ENCODE results near the gene SERPINB6. TPM values are rescaled to one million over a fixed set of nuclear protein-coding genes. Genes with fewer than 3 reads are reported as not detected.
A peak's percentile ranks its signal among the peaks of the same experiment; 100 is the strongest.

Gene SERPINB6
- total and polyA plus RNA-seq, 2 experiments from 2014 or later = 95.7 to 149 TPM

DNA sequence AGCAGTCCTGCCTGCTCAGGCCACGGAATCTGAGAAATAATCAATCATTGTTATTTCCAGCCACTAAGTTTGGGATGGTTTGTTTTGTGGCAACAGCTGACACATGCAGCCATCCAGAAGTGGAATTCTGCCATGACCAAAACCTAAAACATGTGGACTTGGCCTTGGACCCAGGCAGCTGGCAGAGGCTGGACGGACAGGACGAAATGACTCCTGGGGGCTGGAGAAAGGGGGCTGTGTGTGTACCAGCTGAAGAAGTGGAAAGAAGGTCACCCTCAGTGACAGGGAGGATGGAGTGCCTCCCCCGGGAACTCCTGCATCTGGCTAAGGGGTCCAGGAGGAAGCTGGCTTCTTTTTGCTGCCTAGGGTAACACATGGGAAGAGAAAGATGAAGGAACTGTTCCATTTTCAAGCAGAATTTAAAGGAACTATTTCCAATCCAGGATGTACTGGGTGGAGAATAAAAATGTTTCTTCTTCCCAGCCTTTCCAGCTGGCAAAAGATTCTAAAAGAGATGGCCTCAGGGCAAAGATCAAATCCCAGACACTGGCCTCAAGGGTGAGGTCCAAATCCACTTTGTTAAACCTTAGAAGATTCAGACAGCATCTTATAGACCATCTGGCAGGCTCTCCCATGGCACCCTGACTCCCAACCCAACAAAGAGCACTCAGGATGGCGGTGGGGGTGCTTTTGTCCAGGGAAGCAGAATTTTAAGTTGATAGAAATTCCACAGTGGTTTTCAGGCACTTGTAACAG is 14.3 kb downstream of the SERPINB6 start:
- Histone ChIP-seq H4K20me1 (ENCODE audit: insufficient read depth) (no peaks in the 10 kb centered on the region), H3K4me1 (ENCODE audit: insufficient read depth) (peaks cover 26% of the 10 kb centered on the region), H3K9me2 (ENCODE audit: insufficient read depth) (no peaks in the 10 kb centered on the region), H3K27me3 (replicated peaks; ENCODE audit: insufficient read depth) (no peaks in the 10 kb centered on the region), H3K27ac (no peak overlapping the region), H3K36me3 (ENCODE audit: low read depth) (0 out of 2 replicates have a peak, but pooled peaks cover under 1% of the 10 kb centered on the region), H2AFZ (no peak overlapping the region), H3K9me3 (ENCODE audit: low read depth) (no peaks in the 10 kb centered on the region), H3K79me2 (ENCODE audit: insufficient read depth) (peaks cover 87% of the 10 kb centered on the region), H3K9ac (no peak overlapping the region), H3F3A (ENCODE audit: insufficient read depth) (peaks cover 26% of the 10 kb centered on the region), H3K4me3 (no peak overlapping the region), H3K4me2 (ENCODE audit: unreplicated experiment) (no peak overlapping the region)
- no peak for TF ChIP-seq EZH2phosphoT487 (IDR thresholded peaks at IDR 0.05; ENCODE audit: insufficient read depth, low read depth)
- no peak for TF ChIP-seq EZH2 (IDR thresholded peaks at IDR 0.05; ENCODE audit: insufficient read depth, poor library complexity, severe bottlenecking)
- no peak for DNase-seq
- WGBS, 2 experiments (ENCODE audit: low coverage in 1 of 2, low lambda C conversion rate in 2 of 2, missing lambda C conversion rate in 2 of 2) = 77 to 79% methylated on average over 5 of the region's 5 CpGs
- in situ Hi-C loops (cut with MboI) = no loop called here

DNA sequence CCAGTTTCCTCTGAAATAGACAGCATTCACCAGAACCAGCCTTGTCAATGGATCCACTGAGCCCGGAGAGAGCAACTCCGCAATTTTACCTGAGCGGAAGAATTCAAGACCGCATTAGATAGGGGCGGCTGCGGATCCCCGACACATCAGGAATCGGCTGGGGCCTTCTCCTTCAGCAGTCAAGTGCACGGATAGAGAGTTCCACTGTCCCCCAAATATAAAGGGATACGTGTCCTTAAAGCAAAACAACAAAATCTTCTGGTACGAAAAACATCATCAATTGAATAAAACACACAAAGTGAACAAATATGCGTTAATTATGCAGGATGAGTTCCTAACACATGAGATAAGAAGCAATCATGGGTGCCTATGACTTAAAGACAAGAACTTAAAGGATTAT is 18.3 kb downstream of the SERPINB6 start:
- Histone ChIP-seq H3K27ac (peak overlapping the region; percentile 50), H3K9me2 (ENCODE audit: insufficient read depth) (no peaks in the 10 kb centered on the region), H3K27me3 (replicated peaks; ENCODE audit: insufficient read depth) (no peaks in the 10 kb centered on the region), H3K9me3 (ENCODE audit: low read depth) (no peaks in the 10 kb centered on the region), H3K36me3 (ENCODE audit: low read depth) (0 out of 2 replicates have a peak, but pooled peaks cover 3% of the 10 kb centered on the region), H3K4me2 (ENCODE audit: unreplicated experiment) (peak overlapping the region; percentile 9), H3K4me1 (ENCODE audit: insufficient read depth) (peaks cover 9% of the 10 kb centered on the region), H3F3A (ENCODE audit: insufficient read depth) (0 out of 2 replicates have a peak, but pooled peaks cover 3% of the 10 kb centered on the region), H3K9ac (peak overlapping the region; percentile 30), H3K79me2 (ENCODE audit: insufficient read depth) (peaks cover 57% of the 10 kb centered on the region), H4K20me1 (ENCODE audit: insufficient read depth) (no peaks in the 10 kb centered on the region), H3K4me3 (peak overlapping the region; percentile 4; the same call in 1 of the 2 replicates), H2AFZ (peak overlapping the region; percentile 57)
- WGBS, 2 experiments (ENCODE audit: low coverage in 1 of 2, low lambda C conversion rate in 2 of 2, missing lambda C conversion rate in 2 of 2) = 85 to 87% methylated on average over 12 of the region's 12 CpGs
- no peak for TF ChIP-seq EZH2 (IDR thresholded peaks at IDR 0.05; ENCODE audit: insufficient read depth, poor library complexity, severe bottlenecking)
- no peak for TF ChIP-seq EZH2phosphoT487 (IDR thresholded peaks at IDR 0.05; ENCODE audit: insufficient read depth, low read depth)
- DNase-seq = no peak
- in situ Hi-C loops (cut with MboI) = no loop called here

- Histone ChIP-seq H3K27ac (peak overlapping the region; percentile 50), H3K4me2 (ENCODE audit: unreplicated experiment) (peak overlapping the region; percentile 9), H3K27me3 (replicated peaks; ENCODE audit: insufficient read depth) (no peaks in the 10 kb centered on the region), H3K9me3 (ENCODE audit: low read depth) (no peaks in the 10 kb centered on the region), H2AFZ (peak overlapping the region; percentile 57), H3K79me2 (ENCODE audit: insufficient read depth) (peaks cover 52% of the 10 kb centered on the region), H3K4me1 (ENCODE audit: insufficient read depth) (peaks cover 9% of the 10 kb centered on the region), H4K20me1 (ENCODE audit: insufficient read depth) (no peaks in the 10 kb centered on the region), H3K36me3 (ENCODE audit: low read depth) (0 out of 2 replicates have a peak, but pooled peaks cover 3% of the 10 kb centered on the region), H3K9ac (peak overlapping the region; percentile 30), H3K9me2 (ENCODE audit: insufficient read depth) (no peaks in the 10 kb centered on the region), H3K4me3 (peak overlapping the region; percentile 4; the same call in 1 of the 2 replicates), H3F3A (ENCODE audit: insufficient read depth) (0 out of 2 replicates have a peak, but pooled peaks cover 3% of the 10 kb centered on the region)
- WGBS, 2 experiments (ENCODE audit: low coverage in 1 of 2, low lambda C conversion rate in 2 of 2, missing lambda C conversion rate in 2 of 2) = 3 to 4% methylated on average over 27 of the region's 27 CpGs
- TF ChIP-seq EZH2 (IDR thresholded peaks at IDR 0.05; ENCODE audit: insufficient read depth, poor library complexity, severe bottlenecking) = no peak
- no peak for TF ChIP-seq EZH2phosphoT487 (IDR thresholded peaks at IDR 0.05; ENCODE audit: insufficient read depth, low read depth)
- DNase-seq = peak; percentile 93
- in situ Hi-C loops (cut with MboI) = no loop called here
These were observed 18.7 kb downstream of the SERPINB6 start for GRCh38 chr6:2952557-2953095.

- DNase-seq = no peak
- peaks cover 3% of the 10 kb centered on the region; the same call in 1 of the 2 replicates for H3K36me3 ChIP-seq (ENCODE audit: low read depth)
- H3K79me2 ChIP-seq (ENCODE audit: insufficient read depth) = peaks cover 43% of the 10 kb centered on the region
- H3K27ac ChIP-seq = no peak overlapping the region
- TF ChIP-seq EZH2phosphoT487 (IDR thresholded peaks at IDR 0.05; ENCODE audit: insufficient read depth, low read depth) = no peak
- TF ChIP-seq EZH2 (IDR thresholded peaks at IDR 0.05; ENCODE audit: insufficient read depth, poor library complexity, severe bottlenecking) = no peak
- H4K20me1 ChIP-seq (ENCODE audit: insufficient read depth) = no peaks in the 10 kb centered on the region
- in situ Hi-C loops (cut with MboI) = no loop called here
- H3F3A ChIP-seq (ENCODE audit: insufficient read depth) = 0 out of 2 replicates have a peak, but pooled peaks cover 3% of the 10 kb centered on the region
- H3K27me3 ChIP-seq (replicated peaks; ENCODE audit: insufficient read depth) = no peaks in the 10 kb centered on the region
- no peaks in the 10 kb centered on the region for H3K9me2 ChIP-seq (ENCODE audit: insufficient read depth)
- H2AFZ ChIP-seq = no peak overlapping the region
- no peak overlapping the region for H3K4me2 ChIP-seq (ENCODE audit: unreplicated experiment)
- peaks cover 9% of the 10 kb centered on the region for H3K4me1 ChIP-seq (ENCODE audit: insufficient read depth)
- H3K9me3 ChIP-seq (ENCODE audit: low read depth) = no peaks in the 10 kb centered on the region
- 90 to 92% methylated on average over 8 of the region's 8 CpGs for WGBS, 2 experiments (ENCODE audit: low coverage in 1 of 2, low lambda C conversion rate in 2 of 2, missing lambda C conversion rate in 2 of 2)
- H3K9ac ChIP-seq = no peak overlapping the region
- no peak overlapping the region for H3K4me3 ChIP-seq
These were observed 19.6 kb downstream of the SERPINB6 start for GRCh38 chr6:2951728-2952127.

Data from GM23248 (cell line).